ENCODE data around the gene DCLK3. TPM values are rescaled to one million over a fixed set of nuclear protein-coding genes. Genes with fewer than 3 reads are reported as not detected.

Gene DCLK3
- polyA plus RNA-seq, 1 experiment = not detected

GRCh38 chr3:36733162-36733696 is 31.1 kb downstream of the DCLK3 start:
- no peak for TF ChIP-seq CTCF (IDR thresholded peaks at IDR 0.05; ENCODE audit: low read depth, low read length)
- Histone ChIP-seq H3K4me3 (ENCODE audit: low read depth, low read length) (no peak overlapping the region), H3K27ac (ENCODE audit: low read depth, low read length) (no peak overlapping the region), H3K27me3 (ENCODE audit: control insufficient read depth, insufficient read depth, low read length) (peaks cover 6% of the 10 kb centered on the region), H3K9me3 (ENCODE audit: control insufficient read depth, insufficient read depth, low read length) (no peaks in the 10 kb centered on the region)
- DNase-seq (ENCODE audit: low read depth, low spot score) = no peak
- ChIA-PET CTCF (interaction anchor here (4.0 to 5.0 kb wide), 2 partner anchors 135 to 225 kb away, joined by 31 to 38 read pairs; no protein-coding TSS in a partner anchor), POLR2A (no interaction called here)

- CTCF ChIA-PET = interaction anchor here (0.6 to 5.0 kb wide), 3 partner anchors 137 to 411 kb away, joined by 4 to 38 read pairs (median 31); no protein-coding TSS in a partner anchor
- TF ChIP-seq CTCF (IDR thresholded peaks at IDR 0.05; ENCODE audit: low read depth, low read length) = no peak
- H3K27me3 ChIP-seq (ENCODE audit: control insufficient read depth, insufficient read depth, low read length) = peaks cover 9% of the 10 kb centered on the region
- DNase-seq (ENCODE audit: low read depth, low spot score) = no peak
- no peak overlapping the region for H3K4me3 ChIP-seq (ENCODE audit: low read depth, low read length)
- H3K9me3 ChIP-seq (ENCODE audit: control insufficient read depth, insufficient read depth, low read length) = no peaks in the 10 kb centered on the region
- POLR2A ChIA-PET = no interaction called here
- H3K27ac ChIP-seq (ENCODE audit: low read depth, low read length) = no peak overlapping the region
These were observed 33.4 kb downstream of the DCLK3 start for GRCh38 chr3:36730966-36731365.

- Histone ChIP-seq H3K9me3 (ENCODE audit: control insufficient read depth, insufficient read depth, low read length) (no peaks in the 10 kb centered on the region), H3K27me3 (ENCODE audit: control insufficient read depth, insufficient read depth, low read length) (peaks cover 9% of the 10 kb centered on the region), H3K4me3 (ENCODE audit: low read depth, low read length) (no peak overlapping the region), H3K27ac (ENCODE audit: low read depth, low read length) (no peak overlapping the region)
- peak; percentile 78 for TF ChIP-seq CTCF (IDR thresholded peaks at IDR 0.05; ENCODE audit: low read depth, low read length)
- CTCF ChIA-PET = interaction anchor here (0.6 to 2.1 kb wide), 13 partner anchors 9 to 263 kb away, joined by 3 to 26 read pairs (median 4); partner anchors contain the start of gene EPM2AIP1
- peak; percentile 23 for DNase-seq (ENCODE audit: low read depth, low spot score)
- POLR2A ChIA-PET = no interaction called here
These were observed 34.9 kb downstream of the DCLK3 start for GRCh38 chr3:36729204-36730056.

GRCh38 chr3:36714343-36715086 is 49.8 kb downstream of the DCLK3 start:
- ChIA-PET POLR2A (no interaction called here), CTCF (no interaction called here)
- H3K27me3 ChIP-seq (ENCODE audit: control insufficient read depth, insufficient read depth, low read length) = peaks cover 4% of the 10 kb centered on the region
- no peak overlapping the region for H3K27ac ChIP-seq (ENCODE audit: low read depth, low read length)
- H3K9me3 ChIP-seq (ENCODE audit: control insufficient read depth, insufficient read depth, low read length) = no peaks in the 10 kb centered on the region
- H3K4me3 ChIP-seq (ENCODE audit: low read depth, low read length) = no peak overlapping the region
- DNase-seq (ENCODE audit: low read depth, low spot score) = no peak
- TF ChIP-seq CTCF (IDR thresholded peaks at IDR 0.05; ENCODE audit: low read depth, low read length) = no peak
